Sigmoid colon (tissue), 7 donors: Measurements from ENCODE around the gene NOTCH1. TPM values are rescaled to one million over a fixed set of nuclear protein-coding genes. Genes with fewer than 3 reads are reported as not detected.

Source experiments
- DNase-seq: peaks from one replicate; pipeline ENCODE4 v3.0.0-alpha.2; 2019
- H3K27ac ChIP-seq, 4 donors: fragments of 200-600 bp; sonication (generic); one replicate each; pipeline ENCODE4 v1.5.1; 2016 to 2019; ENCODE audit warnings: mild to moderate bottlenecking in 1 of 4
- H3K27me3 ChIP-seq, 3 donors: fragments of 200-600 bp; sonication (generic); one replicate each; pipeline ENCODE4 v1.5.1; 2019; ENCODE audit warnings: mild to moderate bottlenecking in 1 of 3
- H3K36me3 ChIP-seq, 4 donors: fragments of 200-600 bp; sonication (generic); one replicate each; pipeline ENCODE4 v1.5.1; 2016 to 2019
- H3K4me1 ChIP-seq, 4 donors: fragments of 200-600 bp; sonication (generic); one replicate each; pipeline ENCODE4 v1.5.1; 2017 to 2019
- H3K4me3 ChIP-seq, 4 donors: fragments of 200-600 bp; sonication (generic); one replicate each; pipeline ENCODE4 v1.5.1; 2017 to 2019; ENCODE audit warnings: mild to moderate bottlenecking in 2 of 4, moderate library complexity in 1 of 4
- H3K9me3 ChIP-seq, 4 donors: fragments of 200-600 bp in 3 of 4; sonication (generic) in 3 of 4; one replicate each; pipeline versions ENCODE4 v1.5.1 to v1.6.1; 2013 to 2019
- CTCF ChIP-seq, 4 experiments: fragments of 450-650 bp in 3 of 4; fragments of 200-600 bp in 1 of 4; IDR thresholded peaks; one replicate each; pipeline ENCODE4 v1.5.1; 2016 to 2019; ENCODE audit warnings: antibody characterized with exemption in 4 of 4, mild to moderate bottlenecking in 3 of 4, moderate library complexity in 2 of 4
- EP300 ChIP-seq, 4 donors: sonication (generic); formaldehyde crosslinking; IDR thresholded peaks; one replicate each; pipeline ENCODE4 v1.6.1; 2017; ENCODE audit warnings: antibody characterized with exemption in 4 of 4
- POLR2A ChIP-seq, 2 donors: fragments of 450-650 bp; IDR thresholded peaks; one replicate each; pipeline ENCODE4 v1.6.1; 2016; ENCODE audit warnings: antibody characterized with exemption in 2 of 2, mild to moderate bottlenecking in 2 of 2, moderate library complexity in 2 of 2
- POLR2AphosphoS5 ChIP-seq, 4 donors: sonication (generic); formaldehyde crosslinking; IDR thresholded peaks; one replicate each; pipeline ENCODE4 v1.6.1; 2017; ENCODE audit warnings: antibody characterized with exemption in 4 of 4
- WGBS, 2 donors: extraction: QIAGEN DNeasy Blood & Tissue Kit; methylation state at CpG; one replicate each; pipeline ENCODE4 v1.1.7; 2013; 5-methylcytosine and 5-hydroxymethylcytosine counted together
- intact Hi-C: fragments of 100-400 bp; cut with DNase I; formaldehyde crosslinking; loops from one replicate; pipeline ENCODE4 v1.15.1; 2023
- polyA plus RNA-seq, 3 donors: library from polyadenylated mRNA; stranded (reverse); fragments of 200-250 nt; gene quantifications; one replicate each; pipeline ENCODE4 v1.2.3, GENCODE V29; 2013
- total RNA-seq, 4 donors: library from RNA; depleted of rRNA; stranded (reverse); fragments of >200 nt; gene quantifications; one replicate each; pipeline ENCODE4 v1.1.0, GENCODE V29; 2016
- donor health status: healthy with polysubstance abuse.
- donor health status: Bipolar disorder and iron deficiency.
- donor health status: healthy.

The NOTCH1 gene
- total RNA-seq: 10 to 100 TPM; 16.6 to 36.0 (median 31.8) TPM
- 10 to 100 TPM in 1 of 3 donors, 1 to 10 TPM in 2; 1.8 to 30.8 (median 3.7) TPM for polyA plus RNA-seq

GRCh38 chr9:136545965-136546696 lies at the start of gene NOTCH1:
TSS of gene NOTCH1 (minus strand) at chr9:136546048. CDS start at chr9:136545786, 262 bp downstream.
- H3K36me3 ChIP-seq: peaks cover 0 to 17% (median 2%) of the 10 kb centered on the region in 4 donors
- intact Hi-C loops: loop anchor here (5.0 kb wide), 1 partner anchor 454 kb away; no protein-coding TSS in a partner anchor
- no peaks in the 10 kb centered on the region for H3K9me3 ChIP-seq
- no peaks in the 10 kb centered on the region for H3K27me3 ChIP-seq
- DNase-seq: peak; percentile 98
- peaks cover 0 to 86% (median 78%) of the 10 kb centered on the region in 4 donors for H3K4me1 ChIP-seq
- peak in 1 of 4 donors; percentile 57 for TF ChIP-seq EP300 (IDR thresholded peaks at IDR 0.05)
- no peak for TF ChIP-seq CTCF (IDR thresholded peaks at IDR 0.05)
- TF ChIP-seq POLR2A (IDR thresholded peaks at IDR 0.05): peak; percentile 86 to 94
- TF ChIP-seq POLR2AphosphoS5 (IDR thresholded peaks at IDR 0.05): peak; percentile 91 to 95 (median 92)
- peak within 1 kb of the TSS; percentile 82 to 98 (median 90) for H3K4me3 ChIP-seq
- H3K27ac ChIP-seq: peak within 1 kb of the TSS; percentile 97 to 100 (median 100)
- 0 to 1% methylated on average over 94 of the region's 94 CpGs for WGBS, 2 donors

DNA sequence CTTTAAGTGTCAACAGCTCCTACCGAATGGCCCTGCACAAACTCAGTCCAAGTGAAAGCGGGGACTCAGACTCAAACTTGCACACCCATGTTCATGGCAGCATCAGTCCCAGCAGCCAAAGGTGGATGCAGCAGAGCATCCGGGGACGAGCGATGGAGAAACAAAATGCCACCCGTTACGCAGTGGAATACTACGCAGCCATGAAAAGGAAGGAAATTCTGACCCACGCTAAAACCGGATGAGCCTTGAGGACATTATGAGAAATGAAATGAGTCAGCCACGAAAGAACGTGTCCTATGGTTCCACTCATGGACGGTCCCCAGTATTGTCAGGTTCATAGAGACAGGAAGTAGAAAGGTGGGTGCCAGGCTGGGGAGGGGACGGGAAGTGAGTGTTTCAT lies 48.6 kb upstream of the NOTCH1 start:
- 93 to 95% methylated on average over 14 of the region's 14 CpGs for WGBS, 2 donors
- peaks cover 0 to 8% (median 0%) of the 10 kb centered on the region in 3 donors for H3K27me3 ChIP-seq
- TF ChIP-seq CTCF (IDR thresholded peaks at IDR 0.05) (no peak), EP300 (IDR thresholded peaks at IDR 0.05) (no peak), POLR2A (IDR thresholded peaks at IDR 0.05) (no peak), POLR2AphosphoS5 (IDR thresholded peaks at IDR 0.05) (no peak)
- no peaks in the 10 kb centered on the region for H3K36me3 ChIP-seq
- H3K4me1 ChIP-seq: peaks cover 0 to 5% (median 0%) of the 10 kb centered on the region in 4 donors
- H3K9me3 ChIP-seq: no peaks in the 10 kb centered on the region
- no peak for DNase-seq
- intact Hi-C loops: no loop called here
- H3K27ac ChIP-seq: no peak overlapping the region
- H3K4me3 ChIP-seq: no peak overlapping the region

- DNase-seq: no peak
- Histone ChIP-seq H3K4me1 (peaks cover 0 to 8% (median 5%) of the 10 kb centered on the region in 4 donors), H3K27ac (no peak overlapping the region), H3K27me3 (no peaks in the 10 kb centered on the region), H3K36me3 (no peaks in the 10 kb centered on the region), H3K4me3 (no peak overlapping the region), H3K9me3 (no peaks in the 10 kb centered on the region)
- intact Hi-C loops: no loop called here
- no peak for TF ChIP-seq POLR2AphosphoS5 (IDR thresholded peaks at IDR 0.05)
- TF ChIP-seq POLR2A (IDR thresholded peaks at IDR 0.05): no peak
- no peak for TF ChIP-seq CTCF (IDR thresholded peaks at IDR 0.05)
- no peak for TF ChIP-seq EP300 (IDR thresholded peaks at IDR 0.05)
- WGBS, 2 donors: 91% methylated on average over 8 of the region's 8 CpGs
These were observed 47.7 kb upstream of the NOTCH1 start for GRCh38 chr9:136593581-136593980.

- WGBS, 2 donors: 94 to 95% methylated on average over 13 of the region's 13 CpGs
- no peak for TF ChIP-seq POLR2AphosphoS5 (IDR thresholded peaks at IDR 0.05)
- TF ChIP-seq POLR2A (IDR thresholded peaks at IDR 0.05): no peak
- TF ChIP-seq EP300 (IDR thresholded peaks at IDR 0.05): no peak
- TF ChIP-seq CTCF (IDR thresholded peaks at IDR 0.05): no peak
- Histone ChIP-seq H3K27me3 (peaks cover 0 to 3% (median 0%) of the 10 kb centered on the region in 3 donors), H3K27ac (no peak overlapping the region), H3K4me3 (no peak overlapping the region), H3K4me1 (peaks cover 0 to 18% (median 14%) of the 10 kb centered on the region in 4 donors), H3K9me3 (no peaks in the 10 kb centered on the region), H3K36me3 (no peaks in the 10 kb centered on the region)
- intact Hi-C loops: no loop called here
- DNase-seq: no peak
These were observed 46.8 kb upstream of the NOTCH1 start for GRCh38 chr9:136592666-136593065.
